Effector memory CD4-positive, alpha-beta T cell (primary cell): ENCODE results near the gene P4HB.

Experiments used
- DNase-seq, 3 donors: peaks; one replicate each; pipeline ENCODE4 v3.0.0-alpha.2; 2020
- H3K27ac ChIP-seq: 2 replicates; pipeline ENCODE4 v1.7.0; 2013; ENCODE audit warnings: mild to moderate bottlenecking, low read length, moderate library complexity; ENCODE audit not compliant: insufficient read depth, poor library complexity, severe bottlenecking
- H3K27me3 ChIP-seq: replicated peaks from 2 replicates; pipeline ENCODE4 v1.7.0; 2013; ENCODE audit warnings: mild to moderate bottlenecking, low read length; ENCODE audit not compliant: insufficient read depth, control insufficient read depth, poor library complexity, severe bottlenecking
- H3K36me3 ChIP-seq: 2 replicates; pipeline ENCODE4 v1.7.0; 2013; ENCODE audit warnings: mild to moderate bottlenecking, low read length, moderate library complexity; ENCODE audit not compliant: control insufficient read depth, insufficient read depth
- H3K4me1 ChIP-seq: 2 replicates; pipeline ENCODE4 v1.7.0; 2013; ENCODE audit warnings: low read length, mild to moderate bottlenecking; ENCODE audit not compliant: control insufficient read depth, insufficient read depth, poor library complexity, severe bottlenecking
- H3K4me3 ChIP-seq: 2 replicates; pipeline ENCODE4 v1.7.0; 2013; ENCODE audit warnings: low read length, low read depth, mild to moderate bottlenecking; ENCODE audit not compliant: insufficient read depth, poor library complexity, severe bottlenecking
- H3K9me3 ChIP-seq: 2 replicates; pipeline ENCODE4 v1.7.0; 2013; ENCODE audit warnings: mild to moderate bottlenecking, low read length, moderate library complexity; ENCODE audit not compliant: control insufficient read depth

The P4HB gene

DNA sequence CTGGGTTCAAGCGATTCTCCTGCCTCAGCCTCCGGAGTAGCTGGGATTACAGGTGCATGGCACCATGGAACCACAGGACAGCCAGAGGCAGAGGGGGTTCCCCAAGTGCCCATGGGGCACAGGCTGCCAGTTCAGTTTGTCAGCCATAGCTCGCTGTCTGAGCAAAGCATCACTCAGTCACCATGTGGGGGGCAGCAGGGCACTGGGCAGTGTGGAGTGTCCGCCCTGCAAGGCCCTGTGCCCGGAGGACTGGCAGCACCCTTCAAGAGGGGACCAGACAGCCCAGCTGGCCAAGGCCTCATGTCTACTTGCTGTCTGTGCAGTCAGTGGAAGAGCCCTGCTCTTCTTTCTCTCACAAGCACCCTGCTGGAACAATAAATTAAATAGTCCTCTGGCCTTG, 24.6 kb upstream of the P4HB start:
- peaks cover 51% of the 10 kb centered on the region for H3K36me3 ChIP-seq
- DNase-seq: no peak
- H3K27ac ChIP-seq: no peak overlapping the region
- no peaks in the 10 kb centered on the region for H3K9me3 ChIP-seq
- no peak overlapping the region for H3K4me3 ChIP-seq
- no peaks in the 10 kb centered on the region for H3K27me3 ChIP-seq
- peaks cover under 1% of the 10 kb centered on the region for H3K4me1 ChIP-seq

DNA sequence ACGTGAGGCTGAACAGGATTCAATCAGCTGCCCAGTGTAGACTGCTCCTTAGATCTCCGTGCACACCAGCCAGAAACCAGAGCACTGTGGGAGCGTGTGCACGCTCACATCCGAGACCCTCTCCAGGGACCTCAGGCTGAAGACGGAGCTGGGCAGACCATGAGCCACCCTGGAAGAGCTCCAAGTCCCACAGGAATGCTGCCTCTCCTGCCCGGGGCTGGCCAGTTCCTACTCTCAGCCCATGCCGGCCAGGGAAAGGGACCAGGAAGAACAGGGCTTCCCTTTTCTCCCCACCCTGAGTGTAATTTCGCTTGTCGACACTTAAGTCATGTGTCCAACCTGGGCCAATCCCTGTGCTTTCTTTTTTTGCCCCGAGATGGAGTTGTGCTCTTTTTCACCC, 24.2 kb upstream of the P4HB start:
- H3K4me3 ChIP-seq: no peak overlapping the region
- H3K27ac ChIP-seq: no peak overlapping the region
- no peaks in the 10 kb centered on the region for H3K27me3 ChIP-seq
- H3K4me1 ChIP-seq: no peaks in the 10 kb centered on the region
- no peak for DNase-seq
- H3K36me3 ChIP-seq: peaks cover 47% of the 10 kb centered on the region
- no peaks in the 10 kb centered on the region for H3K9me3 ChIP-seq

DNA sequence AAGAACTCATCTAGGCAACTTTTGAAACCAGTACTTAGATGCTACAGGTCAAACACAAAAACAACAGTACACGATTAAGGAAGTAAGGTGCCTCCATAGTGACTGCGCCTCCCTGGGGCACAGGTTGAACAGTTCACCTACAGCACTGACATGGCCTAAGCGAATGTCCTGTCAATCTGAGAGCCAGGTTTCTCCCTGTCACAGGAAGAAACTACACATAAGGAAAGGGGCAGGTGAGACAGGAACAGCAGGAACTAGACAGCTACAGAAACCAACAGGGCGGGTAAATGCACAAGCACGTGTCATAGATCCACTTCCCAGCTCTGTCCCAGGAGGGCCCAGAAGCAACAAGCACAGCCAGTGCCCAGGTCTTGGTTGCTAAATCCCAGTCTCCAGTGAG, 18.8 kb upstream of the P4HB start:
- no peak for DNase-seq
- H3K9me3 ChIP-seq: no peaks in the 10 kb centered on the region
- no peak overlapping the region for H3K4me3 ChIP-seq
- no peak overlapping the region for H3K27ac ChIP-seq
- no peaks in the 10 kb centered on the region for H3K27me3 ChIP-seq
- no peaks in the 10 kb centered on the region for H3K4me1 ChIP-seq
- H3K36me3 ChIP-seq: peaks cover 3% of the 10 kb centered on the region

DNA sequence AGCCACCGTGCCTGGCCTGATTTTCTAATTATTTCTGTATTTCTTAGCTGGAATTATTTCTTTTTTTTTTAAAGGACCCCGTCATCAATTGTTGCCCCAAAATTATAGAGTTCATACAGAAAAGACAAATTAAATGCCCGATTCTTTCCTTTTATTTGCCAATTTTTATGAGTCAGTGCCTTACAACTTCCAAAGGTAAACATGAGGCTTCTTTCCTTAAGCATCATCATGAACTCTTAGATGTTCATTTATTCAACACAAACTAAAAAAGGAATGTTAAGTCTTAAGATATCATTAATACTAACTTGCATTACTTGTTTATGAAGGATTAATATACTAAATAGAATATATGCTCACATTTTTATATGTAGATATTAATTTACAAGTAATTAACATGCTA, 18.0 kb upstream of the P4HB start:
- DNase-seq: no peak
- no peaks in the 10 kb centered on the region for H3K9me3 ChIP-seq
- no peak overlapping the region for H3K27ac ChIP-seq
- H3K4me1 ChIP-seq: peaks cover under 1% of the 10 kb centered on the region
- H3K4me3 ChIP-seq: no peak overlapping the region
- H3K27me3 ChIP-seq: no peaks in the 10 kb centered on the region
- no peaks in the 10 kb centered on the region for H3K36me3 ChIP-seq

DNA sequence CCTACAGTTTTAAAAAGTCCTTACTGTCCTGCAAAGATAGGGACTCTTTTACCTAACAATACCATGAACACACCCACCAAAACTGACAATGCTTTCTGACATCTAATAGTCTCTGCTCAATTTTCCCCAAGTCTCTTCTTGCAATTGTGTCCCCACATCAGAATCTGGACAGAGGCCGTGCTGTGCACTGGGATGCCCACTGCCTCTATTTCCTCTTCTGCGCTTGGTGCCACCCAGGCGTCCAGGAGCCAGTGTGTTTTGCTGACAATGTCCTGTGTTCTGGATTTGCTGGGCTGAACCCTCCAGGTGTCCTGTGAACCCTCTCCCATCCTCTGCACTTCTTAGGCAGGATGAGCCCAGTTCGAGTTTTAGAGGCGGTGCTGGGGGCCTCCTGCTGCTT, 17.2 kb upstream of the P4HB start:
- no peak for DNase-seq
- Histone ChIP-seq H3K4me3 (no peak overlapping the region), H3K27ac (no peak overlapping the region), H3K4me1 (peaks cover 7% of the 10 kb centered on the region), H3K9me3 (no peaks in the 10 kb centered on the region), H3K36me3 (no peaks in the 10 kb centered on the region), H3K27me3 (no peaks in the 10 kb centered on the region)

DNA sequence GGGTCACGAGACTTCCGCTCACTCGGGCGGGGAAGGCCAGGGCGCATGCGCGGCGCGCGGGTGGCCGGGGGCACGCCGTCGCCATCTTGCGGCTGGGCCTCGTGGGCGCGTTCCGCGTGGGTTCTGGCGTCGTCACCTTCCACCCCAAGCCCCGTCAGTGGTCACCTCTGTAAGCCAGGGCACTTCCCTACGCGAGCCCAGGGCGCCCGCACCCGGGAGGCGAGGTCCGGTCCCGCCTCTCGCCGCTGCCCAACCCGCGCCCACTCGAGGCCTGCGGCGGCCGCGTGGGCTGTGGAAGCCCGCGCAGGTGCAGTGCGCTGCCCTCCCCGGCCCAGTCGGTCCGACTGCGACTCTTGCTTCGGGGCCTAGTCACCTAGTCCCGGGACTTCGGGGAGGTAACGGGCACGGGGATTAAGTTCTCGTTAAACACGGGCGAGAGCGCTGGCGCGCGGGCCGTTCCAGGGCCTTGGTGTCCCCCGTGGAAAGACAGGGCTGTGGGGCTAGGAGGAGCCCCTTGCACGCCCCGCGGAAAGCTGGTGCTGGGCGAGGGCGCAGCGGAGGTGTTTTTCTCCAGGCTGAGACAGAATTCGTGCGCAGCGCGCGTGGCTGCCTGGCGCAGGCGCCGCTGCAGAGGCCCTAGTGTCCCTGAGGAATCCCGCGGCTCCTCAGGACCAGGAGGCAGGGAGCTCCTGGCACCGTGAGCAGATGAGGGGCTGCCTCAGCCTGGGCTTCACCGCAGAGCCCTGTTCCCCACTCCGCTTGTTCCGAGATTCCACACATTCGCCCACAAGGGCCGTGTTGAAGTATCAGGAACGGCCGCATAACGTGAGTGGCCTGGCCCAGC, 11.3 kb upstream of the P4HB start:
- peak; percentile 89 to 96 (median 94) for DNase-seq
- peak overlapping the region; percentile 67 for H3K4me3 ChIP-seq
- no peaks in the 10 kb centered on the region for H3K9me3 ChIP-seq
- H3K27ac ChIP-seq: peak overlapping the region; percentile 95
- peaks cover 43% of the 10 kb centered on the region for H3K4me1 ChIP-seq
- peaks cover 24% of the 10 kb centered on the region for H3K36me3 ChIP-seq
- no peaks in the 10 kb centered on the region for H3K27me3 ChIP-seq

DNA sequence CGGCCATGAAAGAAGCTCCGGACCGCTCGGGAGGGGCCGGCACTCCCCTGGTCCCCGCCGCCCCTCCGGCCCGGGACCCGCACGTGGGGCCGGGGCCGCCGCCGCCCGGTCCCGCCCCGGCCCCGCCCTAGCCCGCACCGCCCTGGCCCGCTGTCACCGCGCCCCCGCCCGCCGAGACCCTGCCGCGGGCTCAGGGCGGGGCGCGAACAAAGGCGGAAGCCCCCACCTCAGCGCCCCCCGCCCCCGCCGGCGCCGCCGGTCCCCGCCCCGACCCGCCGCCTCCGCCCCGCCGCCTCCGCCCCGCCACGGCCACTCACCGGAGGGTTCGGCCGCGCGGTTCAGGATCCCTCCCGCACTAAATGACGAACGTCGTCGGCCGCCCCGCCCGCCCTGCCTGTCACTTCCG, 10.6 kb upstream of the P4HB start, which contains the start of gene ARHGDIA:
Gene ARHGDIA (minus strand): TSS at position 357 of the 406 bp plus-strand sequence. CDS start 1,407 bp downstream, outside the sequence.
- Histone ChIP-seq H3K27me3 (no peaks in the 10 kb centered on the region), H3K4me3 (peak within 1 kb of the TSS; percentile 67), H3K36me3 (peaks cover 24% of the 10 kb centered on the region), H3K9me3 (no peaks in the 10 kb centered on the region), H3K4me1 (peaks cover 45% of the 10 kb centered on the region), H3K27ac (peak within 1 kb of the TSS; percentile 95)
- no peak for DNase-seq

DNA sequence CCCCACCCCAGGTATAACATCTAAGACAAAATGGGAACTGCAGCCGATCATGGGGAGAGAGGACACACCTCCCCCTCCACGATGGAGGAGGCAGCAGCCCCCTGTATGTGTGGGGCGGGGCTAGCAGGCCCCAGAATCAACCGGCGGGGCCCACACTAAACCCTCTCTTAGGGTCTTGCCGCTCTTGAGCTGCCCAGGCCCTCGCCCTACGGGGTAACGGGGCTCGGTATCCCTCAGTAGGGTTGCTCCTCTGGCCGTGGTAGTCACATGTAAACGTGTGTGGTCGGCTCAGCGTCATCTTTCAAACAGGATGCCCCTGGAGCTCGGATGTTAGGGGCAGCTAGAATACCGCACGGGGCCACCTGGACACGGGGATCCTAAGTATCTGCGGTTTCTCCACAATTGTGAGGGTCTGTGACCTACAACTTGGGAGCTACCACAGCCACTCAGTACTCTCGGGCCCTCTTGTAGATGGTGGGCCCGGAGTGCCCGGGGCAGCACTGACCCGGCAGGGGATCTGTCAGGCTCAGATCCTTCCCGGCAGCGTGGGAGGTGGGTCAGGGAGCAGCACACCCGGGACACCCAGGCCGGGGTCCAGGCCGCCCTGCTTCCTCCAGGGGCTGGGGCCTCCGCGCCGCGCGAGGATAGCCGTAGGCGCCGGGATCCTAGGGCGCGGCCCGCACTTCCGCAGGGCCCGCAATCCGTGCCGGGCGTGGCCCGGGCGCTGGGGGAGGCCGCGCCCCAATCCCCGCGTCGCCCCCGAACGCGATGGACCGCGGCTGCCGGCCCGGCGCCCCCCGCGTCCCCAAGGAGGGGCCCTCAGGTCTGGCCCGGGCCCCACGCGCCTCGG, 10.0 kb upstream of the P4HB start:
- H3K9me3 ChIP-seq: no peaks in the 10 kb centered on the region
- no peaks in the 10 kb centered on the region for H3K27me3 ChIP-seq
- peak in 2 of 3 donors; percentile 23 to 25 for DNase-seq
- peak overlapping the region; percentile 95 for H3K27ac ChIP-seq
- peak overlapping the region; percentile 56 for H3K4me3 ChIP-seq
- H3K36me3 ChIP-seq: peaks cover 24% of the 10 kb centered on the region
- H3K4me1 ChIP-seq: peaks cover 45% of the 10 kb centered on the region

DNA sequence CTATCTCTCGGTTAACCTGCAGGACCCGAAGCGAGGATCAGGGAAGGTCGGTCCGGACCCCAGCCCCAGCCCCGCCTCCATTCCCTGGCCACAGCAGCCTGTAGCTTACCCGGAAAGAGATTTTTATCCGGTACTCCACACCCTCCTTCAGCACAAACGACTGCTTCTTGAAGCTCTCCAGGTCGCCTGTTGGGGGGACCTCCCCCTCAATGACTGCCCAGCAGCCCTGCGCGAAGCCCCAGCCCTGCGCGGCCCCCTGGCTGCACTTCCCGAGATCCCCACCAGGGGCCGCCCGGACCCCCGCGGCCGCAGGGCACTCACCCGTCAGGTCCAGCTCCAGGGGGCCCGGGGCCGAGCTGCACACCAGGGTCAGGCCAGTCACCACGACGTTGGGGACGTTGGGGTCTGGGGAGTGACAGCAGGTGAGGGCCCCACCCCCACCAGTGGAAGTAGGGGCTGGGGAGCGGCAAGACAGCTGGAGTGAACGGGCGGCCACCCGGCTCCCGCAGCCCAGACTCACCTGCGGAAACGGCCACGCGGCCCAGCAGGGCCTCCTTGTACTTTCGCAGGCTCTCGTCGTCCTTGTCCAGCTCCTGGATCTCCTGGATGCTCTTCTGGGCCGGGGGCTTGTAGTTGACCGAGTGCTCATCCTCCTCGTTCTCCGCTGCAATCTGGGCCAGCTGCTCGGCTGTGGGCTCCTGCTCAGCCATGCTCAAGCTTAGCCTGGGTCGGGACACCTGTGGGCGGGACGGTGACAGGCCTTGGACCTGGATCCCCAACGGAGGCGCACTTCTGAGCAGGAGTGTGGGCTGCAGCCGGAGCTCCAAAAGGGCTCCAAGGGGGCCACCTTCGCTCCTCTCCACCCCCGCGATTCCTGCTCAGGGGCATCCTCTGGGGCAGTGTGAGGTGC, 9.1 kb upstream of the P4HB start:
- H3K4me3 ChIP-seq: peak overlapping the region; percentile 56
- no peak for DNase-seq
- H3K27ac ChIP-seq: peak overlapping the region; percentile 95
- H3K36me3 ChIP-seq: peaks cover 24% of the 10 kb centered on the region
- H3K9me3 ChIP-seq: no peaks in the 10 kb centered on the region
- H3K27me3 ChIP-seq: no peaks in the 10 kb centered on the region
- H3K4me1 ChIP-seq: peaks cover 45% of the 10 kb centered on the region
